Chondrocyte (in vitro differentiated cells): ENCODE measurements around the gene APRT. TPM values are rescaled to one million over a fixed set of nuclear protein-coding genes. Genes with fewer than 3 reads are reported as not detected.

Source experiments
- DNase-seq: peaks from one replicate; pipeline ENCODE4 v3.0.0; 2021; ENCODE audit warnings: mixed read lengths, low spot score
- H3K27ac Mint-ChIP-seq: one replicate; pipeline ENCODE4 v1.8.0; 2021; ENCODE audit warnings: mild to moderate bottlenecking, moderate library complexity, mixed read lengths; ENCODE audit not compliant: unreplicated experiment
- H3K27me3 Mint-ChIP-seq: 2 replicates; pipeline ENCODE4 v1.8.0; 2021; ENCODE audit warnings: low read depth, mixed read lengths
- H3K36me3 Mint-ChIP-seq: 2 replicates; pipeline ENCODE4 v1.8.0; 2021; ENCODE audit warnings: low read depth, mixed read lengths
- H3K4me1 Mint-ChIP-seq: 2 replicates; pipeline ENCODE4 v1.8.0; 2021; ENCODE audit warnings: low read depth, mild to moderate bottlenecking, mixed read lengths
- H3K4me3 Mint-ChIP-seq: one replicate; pipeline ENCODE4 v1.8.0; 2021; ENCODE audit warnings: mild to moderate bottlenecking, moderate library complexity, mixed read lengths; ENCODE audit not compliant: unreplicated experiment
- H3K9me3 Mint-ChIP-seq: 2 replicates; pipeline ENCODE4 v1.8.0; 2021; ENCODE audit warnings: low read depth, mixed read lengths
- total RNA-seq: library from RNA; stranded (reverse); gene quantifications from 3 replicates; pipeline ENCODE4 v1.2.1, GENCODE V29; 2021
- TF ChIP-seq, protein P1 (sequence below): fragments of 200-600 bp; sonication (generic); IDR thresholded peaks from 2 replicates; pipeline ENCODE4 v1.5.0; 2021; ENCODE audit warnings: antibody characterized with exemption, mild to moderate bottlenecking, moderate library complexity

APRT gene
- total RNA-seq, 1 donor from 2014 or later, result 68.8 TPM

- TF ChIP-seq, protein P1, sequence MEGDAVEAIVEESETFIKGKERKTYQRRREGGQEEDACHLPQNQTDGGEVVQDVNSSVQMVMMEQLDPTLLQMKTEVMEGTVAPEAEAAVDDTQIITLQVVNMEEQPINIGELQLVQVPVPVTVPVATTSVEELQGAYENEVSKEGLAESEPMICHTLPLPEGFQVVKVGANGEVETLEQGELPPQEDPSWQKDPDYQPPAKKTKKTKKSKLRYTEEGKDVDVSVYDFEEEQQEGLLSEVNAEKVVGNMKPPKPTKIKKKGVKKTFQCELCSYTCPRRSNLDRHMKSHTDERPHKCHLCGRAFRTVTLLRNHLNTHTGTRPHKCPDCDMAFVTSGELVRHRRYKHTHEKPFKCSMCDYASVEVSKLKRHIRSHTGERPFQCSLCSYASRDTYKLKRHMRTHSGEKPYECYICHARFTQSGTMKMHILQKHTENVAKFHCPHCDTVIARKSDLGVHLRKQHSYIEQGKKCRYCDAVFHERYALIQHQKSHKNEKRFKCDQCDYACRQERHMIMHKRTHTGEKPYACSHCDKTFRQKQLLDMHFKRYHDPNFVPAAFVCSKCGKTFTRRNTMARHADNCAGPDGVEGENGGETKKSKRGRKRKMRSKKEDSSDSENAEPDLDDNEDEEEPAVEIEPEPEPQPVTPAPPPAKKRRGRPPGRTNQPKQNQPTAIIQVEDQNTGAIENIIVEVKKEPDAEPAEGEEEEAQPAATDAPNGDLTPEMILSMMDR, result no peak
- no peak for DNase-seq
- Mint-ChIP-seq H3K27me3 (no peaks in the 10 kb centered on the region), H3K36me3 (peaks cover 8% of the 10 kb centered on the region), H3K27ac (no peak overlapping the region), H3K4me1 (no peaks in the 10 kb centered on the region), H3K9me3 (no peaks in the 10 kb centered on the region), H3K4me3 (no peak overlapping the region)
Measured at GRCh38 chr16:88834670-88835069, 22.9 kb upstream of the APRT start.

DNA sequence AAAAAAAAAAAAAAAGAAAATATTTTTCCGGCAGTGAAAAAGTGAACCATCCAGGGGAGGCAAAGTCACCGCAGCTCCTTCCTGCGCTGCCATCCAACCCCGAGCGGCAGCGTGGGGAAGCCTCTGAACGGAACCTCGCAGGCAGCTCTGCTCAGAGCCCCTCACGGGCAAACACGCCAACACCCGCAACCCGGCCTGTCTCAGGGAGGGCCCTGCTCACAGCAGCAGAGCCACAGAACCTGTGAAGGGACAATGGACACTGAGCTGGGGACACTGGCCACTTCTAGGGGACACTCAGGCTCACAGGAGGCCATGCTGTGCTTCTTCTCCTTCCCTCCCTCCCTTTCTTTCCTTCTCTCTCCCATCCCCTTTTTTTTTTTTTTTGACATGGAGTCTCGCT is 21.4 kb upstream of the APRT start:
- no peak for DNase-seq
- H3K27me3 Mint-ChIP-seq, result no peaks in the 10 kb centered on the region
- no peaks in the 10 kb centered on the region for H3K9me3 Mint-ChIP-seq
- peaks cover 6% of the 10 kb centered on the region for H3K36me3 Mint-ChIP-seq
- no peaks in the 10 kb centered on the region for H3K4me1 Mint-ChIP-seq
- H3K4me3 Mint-ChIP-seq, result no peak overlapping the region
- no peak overlapping the region for H3K27ac Mint-ChIP-seq
- TF ChIP-seq, protein P1, result no peak

DNA sequence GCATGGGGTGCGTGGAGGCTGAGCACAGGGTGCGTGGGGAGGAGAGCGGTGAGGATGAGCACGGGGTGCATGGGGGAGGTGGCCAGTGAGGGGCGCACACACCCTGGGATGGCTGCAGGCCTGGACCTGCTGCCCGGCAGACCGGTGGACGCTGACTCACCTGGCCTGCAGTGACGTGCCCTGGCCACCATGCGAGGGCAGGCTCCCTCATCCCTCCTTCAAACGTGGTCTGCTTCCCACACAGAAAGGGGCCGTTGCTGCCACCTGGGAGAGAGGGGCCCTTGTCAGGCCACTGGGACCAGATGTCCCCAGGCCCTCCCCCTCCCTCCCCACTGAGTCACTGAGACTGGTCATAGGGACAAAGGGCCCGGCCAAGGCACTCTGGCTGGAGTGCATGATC is 20.1 kb upstream of the APRT start:
- H3K36me3 Mint-ChIP-seq, result peaks cover 6% of the 10 kb centered on the region

DNA sequence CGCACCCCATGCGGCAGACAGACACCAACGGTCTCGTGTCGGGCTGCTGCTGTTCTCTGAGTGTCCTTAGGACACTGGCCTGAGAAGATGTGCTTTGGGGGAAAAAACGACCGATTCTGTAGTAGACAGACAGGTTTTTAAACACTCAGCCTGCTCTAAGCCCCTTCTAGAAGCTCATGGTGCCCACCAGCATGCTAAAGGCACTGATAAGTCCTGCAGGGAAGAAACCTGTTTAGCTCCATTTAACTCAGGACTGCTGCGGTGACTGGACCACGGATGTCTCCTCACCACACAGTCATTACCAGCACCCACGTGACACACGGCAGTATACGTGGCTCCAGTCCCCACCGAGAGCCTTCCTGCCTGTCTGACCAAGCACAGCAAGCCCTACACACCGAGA is 19.1 kb upstream of the APRT start:
- Mint-ChIP-seq H3K36me3 (peaks cover 6% of the 10 kb centered on the region), H3K27ac (no peak overlapping the region), H3K9me3 (no peaks in the 10 kb centered on the region), H3K4me3 (no peak overlapping the region), H3K4me1 (no peaks in the 10 kb centered on the region), H3K27me3 (no peaks in the 10 kb centered on the region)
- TF ChIP-seq, protein P1, result no peak
- no peak for DNase-seq

More for the DNA sequence above, 20.1 kb upstream of the APRT start:
- no peaks in the 10 kb centered on the region for H3K27me3 Mint-ChIP-seq
- TF ChIP-seq, protein P1, result no peak
- H3K4me3 Mint-ChIP-seq, result no peak overlapping the region
- H3K4me1 Mint-ChIP-seq, result no peaks in the 10 kb centered on the region
- H3K9me3 Mint-ChIP-seq, result no peaks in the 10 kb centered on the region
- DNase-seq, result no peak
- H3K27ac Mint-ChIP-seq, result no peak overlapping the region

GRCh38 chr16:88830258-88830657 is 18.5 kb upstream of the APRT start:
- Mint-ChIP-seq H3K4me3 (no peak overlapping the region), H3K9me3 (no peaks in the 10 kb centered on the region), H3K27me3 (no peaks in the 10 kb centered on the region), H3K36me3 (peaks cover 6% of the 10 kb centered on the region), H3K4me1 (no peaks in the 10 kb centered on the region), H3K27ac (no peak overlapping the region)
- TF ChIP-seq, protein P1, result no peak
- DNase-seq, result no peak
